Naive thymus-derived CD4-positive, alpha-beta T cell (primary cell): Measurements from ENCODE around the gene ADPRS. TPM values are rescaled to one million over a fixed set of nuclear protein-coding genes. Genes with fewer than 3 reads are reported as not detected.
A peak's percentile ranks its signal among the peaks of the same experiment; 100 is the strongest.

Experiments
- ATAC-seq: fragments of 150-1000 bp; cut with Tn5 transposase; 2 replicates; pipeline ENCODE4 v1.10.0; 2021; ENCODE audit warnings: mild to moderate bottlenecking, moderate library complexity
- CTCF ChIA-PET: fragments of 350-600 bp; sonication (Branson Sonifier 250); formaldehyde crosslinking; loops from one replicate; lab custom pipeline; 2021; ENCODE audit warnings: antibody characterized with exemption; lab: Charles Lee
- POLR2A ChIA-PET: fragments of 350-600 bp; sonication (Branson Sonifier 250); formaldehyde crosslinking; loops from one replicate; lab custom pipeline; 2021; ENCODE audit warnings: antibody characterized with exemption, inconsistent platforms; lab: Charles Lee
- DNase-seq, 9 donors: peaks; one replicate each; pipeline versions ENCODE4 v3.0.0 to v3.0.0-alpha.2; 2020 to 2022; ENCODE audit warnings: mixed read lengths in 1 of 9
- H3K27ac ChIP-seq: one replicate; pipeline ENCODE4 v1.7.0; 2013; ENCODE audit warnings: mild to moderate bottlenecking, low read depth, low read length, moderate library complexity
- H3K27me3 ChIP-seq, 2 donors: one replicate each; pipeline ENCODE4 v1.7.0; 2013; ENCODE audit warnings: low read length in 2 of 2, mild to moderate bottlenecking in 2 of 2, moderate library complexity in 2 of 2; ENCODE audit not compliant: control insufficient read depth in 2 of 2, insufficient read depth in 2 of 2
- H3K36me3 ChIP-seq, 3 experiments: 1 replicate in 2 of 3; 2 replicates in 1 of 3; pipeline ENCODE4 v1.7.0; 2013; ENCODE audit warnings: low read length in 3 of 3, mild to moderate bottlenecking in 3 of 3, moderate library complexity in 1 of 3; ENCODE audit not compliant: insufficient read depth in 3 of 3, control insufficient read depth in 2 of 3
- H3K4me1 ChIP-seq, 2 donors: one replicate each; pipeline ENCODE4 v1.7.0; 2013; ENCODE audit warnings: low read length in 2 of 2, mild to moderate bottlenecking in 2 of 2, moderate library complexity in 1 of 2; ENCODE audit not compliant: control insufficient read depth in 2 of 2, insufficient read depth in 2 of 2
- H3K4me3 ChIP-seq: 2 replicates; pipeline ENCODE4 v1.7.0; 2013; ENCODE audit warnings: mild to moderate bottlenecking, low read length
- H3K9me3 ChIP-seq, 3 experiments: 1 replicate in 2 of 3; 2 replicates in 1 of 3; pipeline ENCODE4 v1.7.0; 2013; ENCODE audit warnings: low read length in 3 of 3; ENCODE audit not compliant: control insufficient read depth in 2 of 3
- H3K27ac Mint-ChIP-seq, 9 donors: one replicate each; pipeline ENCODE4 v1.8.0; 2020 to 2022; ENCODE audit warnings: mixed read lengths in 9 of 9, mild to moderate bottlenecking in 8 of 9, moderate library complexity in 5 of 9, inconsistent platforms in 2 of 9
- H3K27me3 Mint-ChIP-seq, 5 donors: one replicate each; pipeline ENCODE4 v1.8.0; 2021 to 2022; ENCODE audit warnings: mixed read lengths in 5 of 5, mild to moderate bottlenecking in 1 of 5
- H3K36me3 Mint-ChIP-seq, 5 donors: one replicate each; pipeline ENCODE4 v1.8.0; 2020 to 2022; ENCODE audit warnings: mixed read lengths in 5 of 5, mild to moderate bottlenecking in 3 of 5, inconsistent platforms in 1 of 5
- H3K4me1 Mint-ChIP-seq, 7 donors: one replicate each; pipeline ENCODE4 v1.8.0; 2020 to 2022; ENCODE audit warnings: mixed read lengths in 7 of 7, mild to moderate bottlenecking in 3 of 7, inconsistent platforms in 1 of 7
- H3K4me3 Mint-ChIP-seq, 10 donors: one replicate each; pipeline ENCODE4 v1.8.0; 2020 to 2022; ENCODE audit warnings: mild to moderate bottlenecking in 10 of 10, mixed read lengths in 10 of 10, moderate library complexity in 6 of 10, inconsistent platforms in 2 of 10
- H3K9me3 Mint-ChIP-seq, 11 donors: one replicate each; pipeline ENCODE4 v1.8.0; 2020 to 2022; ENCODE audit warnings: mixed read lengths in 11 of 11, mild to moderate bottlenecking in 4 of 11, inconsistent platforms in 1 of 11, moderate library complexity in 1 of 11
- intact Hi-C, 2 donors: fragments of 100-400 bp; cut with micrococcal nuclease; formaldehyde crosslinking; loops; one replicate each; pipeline ENCODE4 v1.15.1; 2023
- polyA plus RNA-seq, 2 donors: library from polyadenylated mRNA; unstranded; fragments of 300-500 nt; fragmentation: Illumina TruSeq; gene quantifications; one replicate each; pipeline ENCODE4 v1.2.3, GENCODE V29; 2021
- total RNA-seq, 6 experiments: library from RNA in 5 of 6; stranded (reverse) in 5 of 6; gene quantifications; 1 replicate in 5 of 6; 2 replicates in 1 of 6; pipeline ENCODE4 v1.2.3 and lab custom pipeline; 2021 to 2026

Gene ADPRS
- total and polyA plus RNA-seq, 7 experiments from 2014 or later = 18.0 to 35.4 (median 24.2) TPM

GRCh38 chr1:36118447-36119204 is 29.9 kb downstream of the ADPRS start:
- intact Hi-C loops = no loop called here
- Mint-ChIP-seq H3K27me3 (peaks cover 20 to 26% (median 23%) of the 10 kb centered on the region in 5 donors), H3K9me3 (peaks cover 0 to 3% (median 0%) of the 10 kb centered on the region in 11 donors), H3K4me3 (no peak overlapping the region), H3K27ac (no peak overlapping the region), H3K36me3 (no peaks in the 10 kb centered on the region), H3K4me1 (peaks cover 5 to 14% (median 7%) of the 10 kb centered on the region in 7 donors)
- H3K4me3 ChIP-seq = no peak overlapping the region
- peaks cover 0 to 8% of the 10 kb centered on the region in 2 donors for H3K4me1 ChIP-seq
- ChIA-PET POLR2A (interaction anchor here (1.1 to 1.5 kb wide), 3 partner anchors 8 to 10 kb away, joined by 3 to 4 read pairs (median 3); no protein-coding TSS in a partner anchor), CTCF (interaction anchor here (0.6 kb wide), 1 partner anchor 78 kb away, joined by 3 read pairs; no protein-coding TSS in a partner anchor)
- ATAC-seq (no peak), DNase-seq (no peak)
- no peaks in the 10 kb centered on the region for H3K36me3 ChIP-seq
- no peak overlapping the region for H3K27ac ChIP-seq
- no peaks in the 10 kb centered on the region for H3K9me3 ChIP-seq
- H3K27me3 ChIP-seq = peaks cover 0 to 8% of the 10 kb centered on the region in 2 donors

- peaks cover 0 to 8% of the 10 kb centered on the region in 2 donors for H3K27me3 ChIP-seq
- H3K27ac ChIP-seq = no peak overlapping the region
- H3K9me3 Mint-ChIP-seq = peaks cover 0 to 3% (median 0%) of the 10 kb centered on the region in 11 donors
- H3K9me3 ChIP-seq = no peaks in the 10 kb centered on the region
- H3K4me1 ChIP-seq = peaks cover 0 to 8% of the 10 kb centered on the region in 2 donors
- intact Hi-C loops = no loop called here
- ATAC-seq (no peak), DNase-seq (no peak)
- H3K4me3 Mint-ChIP-seq = no peak overlapping the region
- peaks cover 5 to 16% (median 11%) of the 10 kb centered on the region in 7 donors for H3K4me1 Mint-ChIP-seq
- ChIA-PET CTCF (interaction anchor here (0.6 kb wide), 1 partner anchor 77 kb away, joined by 3 read pairs; no protein-coding TSS in a partner anchor), POLR2A (interaction anchor here (0.6 to 1.1 kb wide), 2 partner anchors 11 to 144 kb away, joined by 3 read pairs; no protein-coding TSS in a partner anchor)
- H3K27ac Mint-ChIP-seq = no peak overlapping the region
- H3K36me3 Mint-ChIP-seq = no peaks in the 10 kb centered on the region
- H3K36me3 ChIP-seq = no peaks in the 10 kb centered on the region
- peaks cover 28 to 34% (median 30%) of the 10 kb centered on the region in 5 donors for H3K27me3 Mint-ChIP-seq
- H3K4me3 ChIP-seq = no peak overlapping the region
Observed at GRCh38 chr1:36119456-36119855, 30.8 kb downstream of the ADPRS start.

- ATAC-seq (no peak), DNase-seq (no peak)
- H3K9me3 ChIP-seq = no peaks in the 10 kb centered on the region
- peak overlapping the region in 2 of 10 donors; percentile 42 to 44 for H3K4me3 Mint-ChIP-seq
- intact Hi-C loops = no loop called here
- ChIA-PET CTCF (interaction anchor here (1.2 to 1.7 kb wide), 2 partner anchors 11 to 12 kb away, joined by 4 to 7 read pairs; no protein-coding TSS in a partner anchor), POLR2A (interaction anchor here (0.9 kb wide), 1 partner anchor 12 kb away, joined by 5 read pairs; no protein-coding TSS in a partner anchor)
- H3K27me3 Mint-ChIP-seq = peaks cover 38 to 49% (median 40%) of the 10 kb centered on the region in 5 donors
- H3K27ac Mint-ChIP-seq = peak overlapping the region in 2 of 9 donors; percentile 3 to 26
- no peak overlapping the region for H3K4me3 ChIP-seq
- peaks cover 16 to 30% (median 23%) of the 10 kb centered on the region in 7 donors for H3K4me1 Mint-ChIP-seq
- H3K9me3 Mint-ChIP-seq = peaks cover 0 to 1% (median 0%) of the 10 kb centered on the region in 11 donors
- H3K4me1 ChIP-seq = peaks cover 0 to 15% of the 10 kb centered on the region in 2 donors
- peaks cover 0 to 11% of the 10 kb centered on the region in 2 donors for H3K27me3 ChIP-seq
- H3K27ac ChIP-seq = no peak overlapping the region
- H3K36me3 Mint-ChIP-seq = no peaks in the 10 kb centered on the region
- H3K36me3 ChIP-seq = no peaks in the 10 kb centered on the region
Observed at GRCh38 chr1:36122062-36123030, 33.7 kb downstream of the ADPRS start.

- Histone ChIP-seq H3K4me3 (no peak overlapping the region), H3K9me3 (no peaks in the 10 kb centered on the region), H3K36me3 (no peaks in the 10 kb centered on the region), H3K27ac (no peak overlapping the region), H3K27me3 (peaks cover 0 to 11% of the 10 kb centered on the region in 2 donors), H3K4me1 (peaks cover 0 to 15% of the 10 kb centered on the region in 2 donors)
- no peaks in the 10 kb centered on the region for H3K36me3 Mint-ChIP-seq
- DNase-seq = no peak
- peak overlapping the region in 9 of 10 donors; percentile 4 to 81 (median 40) for H3K4me3 Mint-ChIP-seq
- H3K4me1 Mint-ChIP-seq = peaks cover 16 to 30% (median 23%) of the 10 kb centered on the region in 7 donors
- ChIA-PET POLR2A (no interaction called here), CTCF (interaction anchor here (1.2 kb wide), 1 partner anchor 10 kb away, joined by 4 read pairs; no protein-coding TSS in a partner anchor)
- intact Hi-C loops = no loop called here
- H3K27me3 Mint-ChIP-seq = peaks cover 38 to 49% (median 40%) of the 10 kb centered on the region in 5 donors
- ATAC-seq = peak; percentile 83
- H3K9me3 Mint-ChIP-seq = peaks cover 0 to 1% (median 0%) of the 10 kb centered on the region in 11 donors
- peak overlapping the region in 3 of 9 donors; percentile 1 to 21 (median 4) for H3K27ac Mint-ChIP-seq
Observed at GRCh38 chr1:36123356-36123755, 34.7 kb downstream of the ADPRS start.

GRCh38 chr1:36124404-36125128 is 35.9 kb downstream of the ADPRS start:
- no peak for ATAC-seq
- no peaks in the 10 kb centered on the region for H3K9me3 ChIP-seq
- Mint-ChIP-seq H3K27ac (peak overlapping the region in 1 of 9 donors; percentile 52), H3K27me3 (peaks cover 38 to 46% (median 40%) of the 10 kb centered on the region in 5 donors), H3K4me3 (peak overlapping the region in 9 of 10 donors; percentile 22 to 81 (median 65)), H3K36me3 (no peaks in the 10 kb centered on the region), H3K4me1 (peaks cover 16 to 30% (median 23%) of the 10 kb centered on the region in 7 donors), H3K9me3 (peaks cover 0 to 1% (median 0%) of the 10 kb centered on the region in 11 donors)
- peaks cover 0 to 15% of the 10 kb centered on the region in 2 donors for H3K4me1 ChIP-seq
- H3K36me3 ChIP-seq = no peaks in the 10 kb centered on the region
- H3K27me3 ChIP-seq = peaks cover 0 to 11% of the 10 kb centered on the region in 2 donors
- DNase-seq = no peak
- CTCF ChIA-PET = no interaction called here
- intact Hi-C loops = no loop called here
- H3K27ac ChIP-seq = no peak overlapping the region
- POLR2A ChIA-PET = no interaction called here
- no peak overlapping the region for H3K4me3 ChIP-seq
